NOMO-1 treated with dmso at 0.1 percent for 144 hours (cell line): Measurements from ENCODE around the gene MPL.

Source experiments
- DNase-seq: peaks from one replicate; lab custom pipeline; 2025; ENCODE audit not compliant: unreplicated experiment; lab: John Stamatoyannopoulos, UW

MPL gene

DNA sequence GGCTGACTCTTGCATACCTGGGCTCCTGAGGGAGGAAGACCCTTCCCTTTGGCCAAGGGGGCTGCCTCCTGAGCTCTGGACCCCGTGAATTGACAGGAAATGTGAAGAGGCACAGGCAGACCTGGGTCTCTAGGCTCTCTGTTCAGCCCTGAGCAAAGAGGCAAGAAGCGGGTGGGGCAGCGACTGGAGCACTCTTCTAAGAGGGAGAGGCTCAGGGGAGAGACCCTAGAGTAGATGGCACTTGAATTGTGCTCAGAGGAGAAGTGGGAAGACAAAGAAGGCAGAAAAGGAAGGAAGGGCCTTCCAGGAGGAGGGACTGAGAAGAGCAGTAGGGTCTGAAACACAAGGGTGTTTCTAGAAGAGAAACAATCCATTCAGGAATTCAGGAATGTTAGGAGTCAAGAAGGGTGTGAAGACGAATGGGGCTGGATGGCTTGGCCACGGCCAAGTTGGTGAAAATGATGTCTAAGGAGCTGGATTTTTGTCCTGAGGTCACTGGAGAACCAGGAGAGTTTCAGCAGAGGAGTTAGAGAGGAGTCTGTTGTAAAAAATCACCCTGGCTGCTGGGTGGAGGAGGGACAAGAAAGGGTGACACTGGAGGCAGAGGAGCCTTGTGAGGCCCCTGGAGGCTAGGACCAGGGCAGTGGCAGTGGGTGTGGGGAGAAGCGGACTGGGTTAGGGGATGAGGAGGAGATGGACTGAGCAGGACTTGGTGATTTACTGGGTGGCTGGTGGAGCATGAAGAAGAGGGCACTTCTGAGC lies 31.5 kb upstream of the MPL start:
- no peak for DNase-seq

DNA sequence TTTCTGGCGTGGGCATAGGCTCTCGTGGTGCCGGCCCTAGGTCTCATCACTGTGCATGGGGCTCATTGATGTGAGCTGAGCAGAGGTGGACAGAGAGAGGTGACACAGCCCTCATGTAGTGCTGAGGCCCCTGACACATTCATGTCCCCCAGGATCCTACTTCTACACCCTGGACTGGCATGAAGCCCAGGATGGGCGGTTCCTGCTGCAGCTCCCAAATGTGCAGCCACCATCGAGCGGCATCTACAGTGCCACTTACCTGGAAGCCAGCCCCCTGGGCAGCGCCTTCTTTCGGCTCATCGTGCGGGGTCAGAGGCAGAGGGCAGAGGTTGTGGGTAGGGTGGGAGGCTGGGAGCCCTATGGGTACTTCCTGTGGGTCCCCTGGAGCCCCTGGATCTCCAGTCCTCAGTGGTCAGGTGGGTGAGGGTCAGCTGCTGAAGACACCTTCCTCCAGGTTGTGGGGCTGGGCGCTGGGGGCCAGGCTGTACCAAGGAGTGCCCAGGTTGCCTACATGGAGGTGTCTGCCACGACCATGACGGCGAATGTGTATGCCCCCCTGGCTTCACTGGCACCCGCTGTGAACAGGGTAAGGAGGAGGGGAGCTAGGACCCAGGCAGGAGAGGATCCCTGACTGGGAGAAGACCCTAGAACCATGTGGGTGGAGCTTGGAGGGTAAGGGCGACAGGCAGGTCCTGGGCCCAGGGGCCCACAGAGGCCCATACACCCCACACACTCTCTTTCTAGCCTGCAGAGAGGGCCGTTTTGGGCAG lies 30.7 kb upstream of the MPL start:
- no peak for DNase-seq

GRCh38 chr1:43307458-43308158 lies 30.0 kb upstream of the MPL start:
- no peak for DNase-seq

DNA sequence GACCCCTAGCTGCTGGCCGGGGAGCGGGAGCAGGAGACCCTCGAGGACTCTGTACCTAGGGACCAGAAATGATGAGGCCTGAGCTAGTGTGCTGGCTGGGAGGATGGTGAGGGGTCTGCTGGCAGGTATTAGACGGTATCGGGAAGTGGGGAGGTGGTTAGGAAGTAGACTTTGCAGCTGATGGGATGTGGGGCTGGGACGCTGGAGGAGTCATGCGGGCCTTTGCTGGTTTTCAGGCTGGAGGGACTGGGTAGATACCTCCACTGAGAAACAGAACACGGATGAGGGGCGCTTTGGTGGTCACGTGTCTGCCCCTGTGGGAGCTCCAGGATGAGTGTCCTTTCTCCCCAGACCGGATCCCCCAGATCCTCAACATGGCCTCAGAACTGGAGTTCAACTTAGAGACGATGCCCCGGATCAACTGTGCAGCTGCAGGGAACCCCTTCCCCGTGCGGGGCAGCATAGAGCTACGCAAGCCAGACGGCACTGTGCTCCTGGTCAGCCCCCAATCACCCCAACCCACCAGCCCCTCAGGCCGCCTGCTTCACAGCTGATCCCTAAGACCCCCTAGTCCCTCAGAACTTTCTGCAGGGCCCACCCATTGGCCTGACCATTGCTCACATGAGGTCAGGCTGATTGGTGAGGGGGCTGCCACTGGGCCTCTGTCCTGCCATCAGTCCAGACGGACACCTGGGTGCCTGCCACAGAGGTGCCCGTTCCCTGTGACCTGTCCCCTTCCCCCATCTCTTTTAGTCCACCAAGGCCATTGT lies 28.8 kb upstream of the MPL start:
- no peak for DNase-seq

DNA sequence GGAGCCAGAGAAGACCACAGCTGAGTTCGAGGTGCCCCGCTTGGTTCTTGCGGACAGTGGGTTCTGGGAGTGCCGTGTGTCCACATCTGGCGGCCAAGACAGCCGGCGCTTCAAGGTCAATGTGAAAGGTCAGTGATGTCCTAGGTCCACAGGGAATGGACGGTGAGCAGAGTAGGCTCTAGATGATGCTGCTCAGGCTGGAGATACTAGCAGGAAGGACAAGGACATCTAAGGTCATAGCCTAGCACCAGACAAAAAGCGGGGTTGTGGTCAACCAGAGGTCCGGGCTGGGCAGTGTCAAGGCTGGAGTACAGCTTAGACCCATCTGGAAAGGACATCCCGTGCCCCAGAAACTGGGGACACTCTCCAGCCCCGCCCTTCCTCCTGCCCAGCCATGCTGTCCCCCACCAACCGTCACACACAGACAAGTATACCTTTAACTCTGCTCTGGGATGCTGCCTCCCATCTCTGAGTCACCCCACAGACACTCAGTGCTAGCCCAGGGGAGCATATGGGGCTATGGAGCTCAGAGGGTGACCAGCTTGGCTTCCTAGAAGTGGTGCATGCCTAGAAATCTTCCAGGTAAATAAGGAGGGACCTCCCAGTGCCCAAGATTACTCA lies 28.1 kb upstream of the MPL start:
- DNase-seq: no peak

DNA sequence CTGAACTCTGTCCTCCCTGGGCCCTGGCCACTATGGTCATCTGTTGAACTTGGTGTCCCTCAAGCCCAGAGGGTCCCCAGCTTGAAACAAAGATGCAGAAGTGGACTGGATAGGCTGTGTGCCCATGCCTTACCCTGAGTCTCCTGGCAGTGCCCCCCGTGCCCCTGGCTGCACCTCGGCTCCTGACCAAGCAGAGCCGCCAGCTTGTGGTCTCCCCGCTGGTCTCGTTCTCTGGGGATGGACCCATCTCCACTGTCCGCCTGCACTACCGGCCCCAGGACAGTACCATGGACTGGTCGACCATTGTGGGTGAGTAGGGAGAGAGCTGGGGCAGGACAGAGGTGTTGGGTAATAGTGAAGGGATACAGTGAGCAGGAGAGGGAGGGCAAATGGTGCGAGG lies 26.1 kb upstream of the MPL start:
- no peak for DNase-seq

- DNase-seq: no peak
Observed at GRCh38 chr1:43312212-43312623, 25.4 kb upstream of the MPL start.

DNA sequence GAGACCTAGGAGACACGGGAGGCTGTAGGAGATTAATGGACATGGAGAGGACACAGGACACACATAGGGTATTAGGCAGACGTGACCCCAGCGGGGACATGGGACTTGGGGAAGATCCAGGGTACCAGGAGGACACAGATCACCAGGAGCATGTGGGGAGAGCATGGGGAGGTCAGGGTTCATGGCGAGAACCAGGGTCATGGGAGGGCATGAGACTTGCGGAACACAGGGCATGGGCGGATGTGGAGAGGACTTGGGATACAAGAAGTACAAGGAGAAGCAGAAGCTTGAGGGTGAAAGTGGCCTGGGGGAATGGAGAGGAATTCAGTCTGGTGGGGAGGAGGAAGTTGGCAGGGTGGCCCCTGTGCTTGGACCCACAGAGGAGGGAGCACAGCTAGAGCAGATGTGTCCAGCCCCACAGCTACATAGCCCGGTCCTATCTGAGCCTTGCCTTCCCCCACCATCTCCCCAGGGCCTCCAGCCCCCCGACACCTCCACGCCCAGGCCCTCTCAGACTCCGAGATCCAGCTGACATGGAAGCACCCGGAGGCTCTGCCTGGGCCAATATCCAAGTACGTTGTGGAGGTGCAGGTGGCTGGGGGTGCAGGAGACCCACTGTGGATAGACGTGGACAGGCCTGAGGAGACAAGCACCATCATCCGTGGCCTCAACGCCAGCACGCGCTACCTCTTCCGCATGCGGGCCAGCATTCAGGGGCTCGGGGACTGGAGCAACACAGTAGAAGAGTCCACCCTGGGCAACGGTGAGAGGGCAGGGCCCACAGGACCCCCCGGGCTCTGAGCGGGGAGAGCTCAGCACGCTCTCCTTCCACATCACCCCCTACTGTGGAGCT lies 24.7 kb upstream of the MPL start:
- DNase-seq: no peak

DNA sequence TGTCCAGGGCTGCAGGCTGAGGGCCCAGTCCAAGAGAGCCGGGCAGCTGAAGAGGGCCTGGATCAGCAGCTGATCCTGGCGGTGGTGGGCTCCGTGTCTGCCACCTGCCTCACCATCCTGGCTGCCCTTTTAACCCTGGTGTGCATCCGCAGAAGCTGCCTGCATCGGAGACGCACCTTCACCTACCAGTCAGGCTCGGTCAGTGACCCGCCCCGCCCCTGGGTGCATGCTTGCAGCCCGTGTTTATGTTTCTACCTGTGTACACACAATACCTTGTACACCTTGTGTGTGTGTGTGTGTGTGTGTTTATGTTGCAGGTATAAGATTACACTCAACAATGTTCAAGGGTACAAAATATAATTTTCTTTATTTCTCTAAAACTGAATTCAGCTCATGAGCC lies 23.8 kb upstream of the MPL start:
- DNase-seq: no peak

GRCh38 chr1:43314233-43314632 lies 23.4 kb upstream of the MPL start:
- no peak for DNase-seq

DNA sequence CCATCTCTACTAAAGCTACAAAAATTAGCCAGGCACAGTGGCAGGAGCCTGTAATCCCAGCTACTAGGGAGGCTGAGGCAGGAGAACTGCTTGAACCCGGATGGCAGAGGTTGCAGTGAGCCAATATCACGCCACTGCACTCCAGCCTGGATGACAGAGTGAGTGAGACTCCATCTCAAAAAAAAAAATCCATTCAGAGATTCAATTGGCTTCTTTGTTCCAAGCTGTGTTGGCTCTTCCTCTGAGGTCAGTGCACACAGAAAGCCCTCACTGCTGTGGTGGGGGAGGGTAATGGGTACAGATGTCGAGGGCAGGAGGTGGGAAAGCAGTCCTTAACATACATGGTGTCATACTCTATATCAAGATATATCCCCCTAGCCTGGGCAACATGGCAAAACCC lies 22.1 kb upstream of the MPL start:
- DNase-seq: no peak

- DNase-seq: no peak
Observed at GRCh38 chr1:43315963-43316737, 21.5 kb upstream of the MPL start.

GRCh38 chr1:43316738-43317520 lies 20.7 kb upstream of the MPL start:
- DNase-seq: no peak

GRCh38 chr1:43317817-43318471 lies 19.7 kb upstream of the MPL start:
- DNase-seq: no peak

DNA sequence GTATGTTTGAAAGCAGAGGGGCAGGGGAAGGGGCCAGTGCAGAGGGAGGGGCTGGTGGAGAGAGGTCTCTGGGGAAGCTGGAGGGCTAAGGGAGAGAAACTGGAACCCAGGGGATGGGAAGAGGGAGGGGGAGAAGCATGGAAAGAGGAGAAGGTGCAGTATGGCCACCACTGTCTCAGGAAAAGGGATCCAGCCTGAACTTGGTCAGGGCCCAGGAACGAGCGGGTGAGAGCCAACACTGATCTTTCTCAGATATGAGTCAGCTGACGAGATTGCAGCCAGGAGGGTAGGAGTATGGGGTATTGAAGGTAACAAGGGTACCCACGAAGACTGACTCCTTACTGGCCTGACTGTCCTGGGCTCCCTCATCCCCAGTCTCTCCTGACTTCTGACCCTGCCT lies 18.8 kb upstream of the MPL start:
- DNase-seq: no peak

DNA sequence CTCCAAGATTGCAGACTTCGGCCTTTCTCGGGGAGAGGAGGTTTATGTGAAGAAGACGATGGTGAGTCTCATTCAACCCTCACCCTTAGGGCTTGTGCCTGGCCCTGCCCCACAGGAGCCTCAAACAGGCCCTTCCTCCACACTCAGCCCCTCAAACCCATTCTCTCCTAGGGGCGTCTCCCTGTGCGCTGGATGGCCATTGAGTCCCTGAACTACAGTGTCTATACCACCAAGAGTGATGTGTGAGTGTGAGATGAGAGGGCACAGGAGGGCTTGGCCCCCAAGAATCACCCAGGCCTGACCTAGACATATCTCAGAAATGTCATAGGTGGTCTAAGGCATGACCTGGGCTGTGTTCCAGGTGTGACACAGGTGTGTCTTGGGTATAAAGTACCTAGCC lies 18.3 kb upstream of the MPL start:
- DNase-seq: no peak

- no peak for DNase-seq
Observed at GRCh38 chr1:43319766-43320165, 17.9 kb upstream of the MPL start.

DNA sequence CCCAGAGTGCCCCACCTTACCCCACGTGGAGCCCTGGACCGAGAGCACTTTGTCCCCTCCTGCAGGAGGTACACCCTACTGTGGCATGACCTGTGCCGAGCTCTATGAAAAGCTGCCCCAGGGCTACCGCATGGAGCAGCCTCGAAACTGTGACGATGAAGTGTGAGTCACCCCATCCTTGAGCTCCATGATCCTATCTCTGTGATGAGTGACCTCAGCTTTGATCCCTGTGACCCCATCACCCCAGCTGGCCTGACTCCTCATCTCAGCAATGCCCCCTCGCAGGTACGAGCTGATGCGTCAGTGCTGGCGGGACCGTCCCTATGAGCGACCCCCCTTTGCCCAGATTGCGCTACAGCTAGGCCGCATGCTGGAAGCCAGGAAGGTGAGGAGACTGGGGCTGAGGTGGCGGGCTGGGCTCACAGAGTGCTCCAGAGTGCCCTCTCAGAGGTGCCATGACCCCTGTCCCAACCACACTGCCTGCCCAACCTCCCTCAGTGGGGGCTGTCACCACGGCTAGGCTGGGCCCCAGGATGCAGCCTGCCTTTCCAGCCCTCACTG lies 16.2 kb upstream of the MPL start:
- DNase-seq: no peak
